Endothelial cell of umbilical vein (primary cell): Measurements from ENCODE around the gene IER5. TPM values are rescaled to one million over a fixed set of nuclear protein-coding genes. Genes with fewer than 3 reads are reported as not detected.

Experiments used
- BruUV-seq: library from RNA; stranded (reverse); fragments of 400-500 nt; replicated peaks from 2 replicates; lab custom pipeline; 2021; lab: Mats Ljungman, UMichigan
- CTCF ChIA-PET: fragments of 300-600, 350-600 bp; sonication (Branson Sonifier 250); formaldehyde crosslinking; loops from one replicate; lab custom pipeline; 2021; ENCODE audit warnings: antibody characterized with exemption, inconsistent platforms; lab: Charles Lee
- POLR2A ChIA-PET: fragments of 300-600, 350-600 bp; sonication (Branson Sonifier 250); formaldehyde crosslinking; loops from one replicate; lab custom pipeline; 2021; ENCODE audit warnings: antibody characterized with exemption, inconsistent platforms; lab: Charles Lee
- DNase-seq: peaks from one replicate; pipeline ENCODE4 v3.0.0-alpha.2; 2011; ENCODE audit warnings: low read depth, low spot score
- FAIRE-seq: peaks from 2 replicates; lab custom pipeline; 2011; peaks lifted over from hg19 to GRCh38; lab: Jason Lieb, UNC
- H2AFZ ChIP-seq: 2 replicates; pipeline ENCODE4 v1.6.0; 2012; ENCODE audit warnings: low read depth, low read length, control low read depth, inconsistent platforms
- H3K27ac ChIP-seq: 2 replicates; pipeline ENCODE4 v1.5.1; 2011; ENCODE audit warnings: low read depth, mild to moderate bottlenecking, control low read depth, low read length, moderate library complexity; ENCODE audit not compliant: insufficient read depth
- H3K27me3 ChIP-seq, 2 experiments: 2 replicates each; pipeline versions ENCODE4 v1.6.0 to v1.6.1; 2011; ENCODE audit warnings: low read length in 2 of 2, mixed read lengths in 1 of 2; ENCODE audit not compliant: control insufficient read depth in 2 of 2, insufficient read depth in 2 of 2
- H3K36me3 ChIP-seq, 2 experiments: 2 replicates in 1 of 2; 3 replicates in 1 of 2; pipeline ENCODE4 v1.5.1; 2011; ENCODE audit warnings: low read length in 2 of 2, mild to moderate bottlenecking in 1 of 2, moderate library complexity in 1 of 2; ENCODE audit not compliant: control insufficient read depth in 2 of 2, insufficient read depth in 2 of 2; ENCODE audit errors: extremely low read depth in 1 of 2
- H3K4me1 ChIP-seq: 3 replicates; pipeline ENCODE4 v1.5.1; 2011; ENCODE audit warnings: mild to moderate bottlenecking, low read length; ENCODE audit not compliant: control insufficient read depth, insufficient read depth; ENCODE audit errors: extremely low read depth
- H3K4me2 ChIP-seq: 2 replicates; pipeline ENCODE4 v1.6.1; 2011; ENCODE audit warnings: low read length, control low read depth, mixed read lengths; ENCODE audit not compliant: insufficient read depth
- H3K4me3 ChIP-seq, 3 experiments: fragments of 200-600 bp in 1 of 3; sonication (generic), shearing (Covaris generic) in 1 of 3; replicated peaks in 1 of 3; 2 replicates each; pipeline ENCODE4 v1.5.1; 2011 to 2016; ENCODE audit warnings: control low read depth in 3 of 3, low read length in 3 of 3, mild to moderate bottlenecking in 2 of 3, inconsistent platforms in 1 of 3, low read depth in 1 of 3, moderate library complexity in 1 of 3; ENCODE audit not compliant: insufficient read depth in 1 of 3
- H3K79me2 ChIP-seq: 2 replicates; pipeline ENCODE4 v1.6.0; 2012; ENCODE audit warnings: low read length, inconsistent platforms; ENCODE audit not compliant: control insufficient read depth, insufficient read depth
- H3K9ac ChIP-seq: replicated peaks from 2 replicates; pipeline ENCODE3; 2011; ENCODE audit warnings: low read length, control low read depth; ENCODE audit not compliant: insufficient read depth; ENCODE audit errors: extremely low read depth
- H3K9me1 ChIP-seq: replicated peaks from 3 replicates; pipeline ENCODE4 v1.6.0; 2011; ENCODE audit warnings: mild to moderate bottlenecking, low read length; ENCODE audit not compliant: control insufficient read depth, insufficient read depth; ENCODE audit errors: extremely low read depth
- H3K9me3 ChIP-seq: replicated peaks from 2 replicates; pipeline ENCODE4 v1.5.1; 2012; ENCODE audit warnings: low read length, inconsistent platforms; ENCODE audit not compliant: control insufficient read depth, insufficient read depth
- H4K20me1 ChIP-seq: replicated peaks from 2 replicates; pipeline ENCODE3; 2011; ENCODE audit warnings: mild to moderate bottlenecking, low read length; ENCODE audit not compliant: control insufficient read depth, insufficient read depth; ENCODE audit errors: extremely low read depth
- EZH2 ChIP-seq: IDR thresholded peaks from 2 replicates; pipeline ENCODE4 v1.6.1; 2012; ENCODE audit warnings: borderline replicate concordance, low read depth, mild to moderate bottlenecking, moderate library complexity, low read length, inconsistent platforms; ENCODE audit not compliant: severe bottlenecking
- FOS ChIP-seq: IDR thresholded peaks from 2 replicates; pipeline ENCODE4 v1.6.1; 2011; ENCODE audit warnings: mild to moderate bottlenecking, low read length, moderate library complexity, borderline replicate concordance; ENCODE audit not compliant: insufficient read depth
- JUN ChIP-seq: IDR thresholded peaks from 2 replicates; pipeline ENCODE4 v1.6.1; 2011; ENCODE audit warnings: borderline replicate concordance, low read depth; ENCODE audit not compliant: insufficient read length, insufficient read depth
- MYC ChIP-seq: IDR thresholded peaks from one replicate; pipeline ENCODE4 v1.6.1; 2011; ENCODE audit warnings: mild to moderate bottlenecking, low read depth, low read length
- POLR2A ChIP-seq: IDR thresholded peaks from 2 replicates; pipeline ENCODE4 v1.6.1; 2012; ENCODE audit warnings: low read depth, mild to moderate bottlenecking, control low read depth, low read length
- POLR2AphosphoS5 ChIP-seq: IDR thresholded peaks from 2 replicates; pipeline ENCODE4 v1.6.1; 2012; ENCODE audit warnings: low read depth, mild to moderate bottlenecking, control low read depth, low read length, moderate library complexity; ENCODE audit not compliant: insufficient read depth
- dilution Hi-C: fragments of 300-500 bp; cut with MboI; formaldehyde crosslinking; loops from one replicate; pipeline ENCODE4 v1.15.0; 2019; ENCODE audit warnings: low sequenced_read_pairs; ENCODE audit not compliant: extremely low pct_ligation_motif_present
- intact Hi-C: fragments of 100-400 bp; cut with micrococcal nuclease; formaldehyde crosslinking; loops from one replicate; pipeline ENCODE4 v1.10.0; 2022
- polyA plus RNA-seq, 4 experiments: library from polyadenylated mRNA; depleted of rRNA in 3 of 4; stranded (reverse) in 3 of 4; unstranded in 1 of 4; fragments of >200 nt; gene quantifications; 2 replicates each; pipeline versions ENCODE4 v1.2.1 to v1.2.3, GENCODE V29; 2011 to 2012; ENCODE audit warnings: missing spikeins in 1 of 4
- total RNA-seq: library from RNA; stranded (reverse); gene quantifications from 2 replicates; pipeline ENCODE4 v1.2.3, GENCODE V29; 2021
- TF ChIP-seq, protein P1 (sequence below), 2 donors: IDR thresholded peaks; 1 replicate in 1 of 2; 2 replicates in 1 of 2; pipeline ENCODE4 v1.5.1; 2011; ENCODE audit warnings: low read length in 2 of 2, mild to moderate bottlenecking in 2 of 2, moderate library complexity in 2 of 2, control low read depth in 1 of 2, inconsistent platforms in 1 of 2, low read depth in 1 of 2; ENCODE audit not compliant: insufficient read depth in 1 of 2; ENCODE audit errors: extremely low read depth in 1 of 2

IER5 gene
- total and polyA plus RNA-seq, 2 donors (not counting 3 experiments of a cell fraction or from before 2014, with no cell fraction given), result 6.6 to 14.4 TPM

DNA sequence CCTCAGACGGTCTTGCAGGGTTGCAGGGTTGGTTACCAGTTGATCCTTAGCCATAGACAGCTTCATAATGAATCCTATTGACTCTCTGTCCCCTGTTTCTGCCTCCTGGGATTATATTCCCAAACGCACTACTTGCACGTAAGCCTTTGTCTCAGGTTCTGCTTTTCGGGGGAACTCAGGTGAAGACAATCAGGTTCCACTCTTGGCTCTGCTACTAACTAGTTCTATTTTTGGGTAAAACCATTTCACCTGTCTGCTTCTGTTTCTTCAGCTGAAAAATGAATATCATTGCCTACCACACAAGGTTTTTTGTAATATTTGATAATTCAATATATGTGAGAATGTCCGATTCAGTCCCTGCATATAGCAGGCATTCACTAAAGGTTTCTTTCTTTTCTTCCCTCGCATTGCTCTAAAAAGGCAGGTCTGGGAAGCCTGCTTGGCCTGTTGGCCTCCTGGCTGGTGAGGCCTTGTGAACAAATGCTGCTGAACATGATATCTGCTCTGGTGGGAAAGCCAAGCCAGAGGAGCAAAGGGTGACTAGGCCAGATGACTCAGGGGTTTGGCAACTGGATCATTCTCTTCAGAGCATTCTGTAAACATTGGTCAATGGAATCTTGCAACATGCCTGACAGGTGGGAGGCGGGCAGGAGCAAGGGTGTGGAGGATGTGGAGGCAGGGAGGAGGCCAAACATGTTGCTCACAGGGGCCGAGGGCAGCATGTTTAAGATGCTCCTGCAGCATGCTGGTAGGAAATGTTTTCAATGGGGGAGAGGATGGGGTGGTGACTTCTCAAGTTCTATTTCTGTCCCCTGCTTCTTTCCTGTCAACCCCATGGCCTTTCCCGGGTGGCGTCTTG lies 23.8 kb downstream of the IER5 start:
- H3K9ac ChIP-seq, result no peak overlapping the region
- peak overlapping the region; percentile 16 for H3K4me2 ChIP-seq
- intact Hi-C loops, result loop anchor here (1.0 kb wide), 2 partner anchors 22 to 23 kb away; no protein-coding TSS in a partner anchor
- no peaks in the 10 kb centered on the region for H3K79me2 ChIP-seq
- ChIA-PET CTCF (interaction anchor here (1.1 to 2.4 kb wide), 7 partner anchors 15 to 74 kb away, joined by 3 to 7 read pairs (median 4); no protein-coding TSS in a partner anchor), POLR2A (interaction anchor here (0.7 to 1.3 kb wide), 2 partner anchors 10 to 22 kb away, joined by 3 to 6 read pairs; no protein-coding TSS in a partner anchor)
- BruUV-seq, result no TSS peak
- dilution Hi-C loops, result no loop called here
- DNase-seq (peak; percentile 87), FAIRE-seq (peak; percentile 96)
- TF ChIP-seq POLR2A, result no peak
- TF ChIP-seq POLR2AphosphoS5, result peak; percentile 65
- TF ChIP-seq JUN, result peak; percentile 57
- no peak for TF ChIP-seq EZH2
- TF ChIP-seq FOS, result peak; percentile 86
- TF ChIP-seq, protein P1, sequence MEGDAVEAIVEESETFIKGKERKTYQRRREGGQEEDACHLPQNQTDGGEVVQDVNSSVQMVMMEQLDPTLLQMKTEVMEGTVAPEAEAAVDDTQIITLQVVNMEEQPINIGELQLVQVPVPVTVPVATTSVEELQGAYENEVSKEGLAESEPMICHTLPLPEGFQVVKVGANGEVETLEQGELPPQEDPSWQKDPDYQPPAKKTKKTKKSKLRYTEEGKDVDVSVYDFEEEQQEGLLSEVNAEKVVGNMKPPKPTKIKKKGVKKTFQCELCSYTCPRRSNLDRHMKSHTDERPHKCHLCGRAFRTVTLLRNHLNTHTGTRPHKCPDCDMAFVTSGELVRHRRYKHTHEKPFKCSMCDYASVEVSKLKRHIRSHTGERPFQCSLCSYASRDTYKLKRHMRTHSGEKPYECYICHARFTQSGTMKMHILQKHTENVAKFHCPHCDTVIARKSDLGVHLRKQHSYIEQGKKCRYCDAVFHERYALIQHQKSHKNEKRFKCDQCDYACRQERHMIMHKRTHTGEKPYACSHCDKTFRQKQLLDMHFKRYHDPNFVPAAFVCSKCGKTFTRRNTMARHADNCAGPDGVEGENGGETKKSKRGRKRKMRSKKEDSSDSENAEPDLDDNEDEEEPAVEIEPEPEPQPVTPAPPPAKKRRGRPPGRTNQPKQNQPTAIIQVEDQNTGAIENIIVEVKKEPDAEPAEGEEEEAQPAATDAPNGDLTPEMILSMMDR (IDR thresholded peaks at IDR 0.05; ENCODE audit: extremely low read depth in 1 of 2, insufficient read depth in 1 of 2, low read depth in 1 of 2, low read length in 2 of 2), result no peak
- TF ChIP-seq MYC, result no peak
- H3K36me3 ChIP-seq, result no peaks in the 10 kb centered on the region
- H4K20me1 ChIP-seq, result no peaks in the 10 kb centered on the region
- no peak overlapping the region for H2AFZ ChIP-seq
- no peak overlapping the region for H3K27ac ChIP-seq
- H3K4me3 ChIP-seq, result no peak overlapping the region
- H3K27me3 ChIP-seq, result no peaks in the 10 kb centered on the region
- H3K4me1 ChIP-seq, result peaks cover 23% of the 10 kb centered on the region
- H3K9me3 ChIP-seq, result no peaks in the 10 kb centered on the region
- no peaks in the 10 kb centered on the region for H3K9me1 ChIP-seq
